GM12872 (cell line): ENCODE results near the gene IL1A.

Experiments
- CTCF ChIP-seq: IDR thresholded peaks from 3 replicates; pipeline ENCODE4 v1.5.1; 2011; ENCODE audit warnings: low read depth, mild to moderate bottlenecking, low read length, moderate library complexity; ENCODE audit not compliant: insufficient read depth

Gene IL1A

GRCh38 chr2:112784199-112785189 is at the start of gene IL1A:
TSS of gene IL1A (minus strand) at chr2:112784493. CDS start at chr2:112783770, 723 bp downstream.
- no peak for TF ChIP-seq CTCF

- TF ChIP-seq CTCF: no peak
Measured at GRCh38 chr2:112833976-112834375, 49.7 kb upstream of the IL1A start.

GRCh38 chr2:112832841-112833638 is 48.7 kb upstream of the IL1A start:
- TF ChIP-seq CTCF: no peak

GRCh38 chr2:112831946-112832840 is 47.9 kb upstream of the IL1A start:
- no peak for TF ChIP-seq CTCF

- no peak for TF ChIP-seq CTCF
Measured at GRCh38 chr2:112831513-112831845, 47.2 kb upstream of the IL1A start.

GRCh38 chr2:112830682-112831512 is 46.6 kb upstream of the IL1A start:
- TF ChIP-seq CTCF: no peak
